Motor neuron (in vitro differentiated cells): ENCODE results near the gene ADGRL2. TPM values are rescaled to one million over a fixed set of nuclear protein-coding genes. Genes with fewer than 3 reads are reported as not detected.

Experiments used
- ATAC-seq, 8 experiments: fragments of 200-7000 bp; cut with Tn5 transposase; replicated peaks in 6 of 8; 2 replicates each; pipeline ENCODE4 v1.8.0; 2021; ENCODE audit warnings: mild to moderate bottlenecking in 8 of 8, moderate library complexity in 8 of 8
- H3K27ac ChIP-seq, 2 donors: fragments of 250-450 bp; sonication (Bioruptor Pico); 2 replicates each; pipeline ENCODE4 v1.9.0; 2021; ENCODE audit warnings: antibody characterized with exemption in 2 of 2, mild to moderate bottlenecking in 2 of 2, moderate library complexity in 1 of 2
- H3K4me1 ChIP-seq, 2 donors: fragments of 250-450 bp; sonication (Bioruptor Pico); replicated peaks in 1 of 2; 2 replicates each; pipeline ENCODE4 v1.6.1; 2021; ENCODE audit warnings: antibody characterized with exemption in 2 of 2, mild to moderate bottlenecking in 2 of 2, moderate library complexity in 1 of 2
- H3K4me3 ChIP-seq, 5 donors: fragments of 250-450 bp; sonication (Bioruptor Pico); 2 replicates each; pipeline ENCODE4 v1.9.0; 2021; ENCODE audit warnings: antibody characterized with exemption in 5 of 5, mild to moderate bottlenecking in 5 of 5, moderate library complexity in 4 of 5
- WGBS, 10 experiments: fragments of 450-650 bp; shearing (Covaris generic); methylation state at CpG; one replicate each; pipeline ENCODE4 v1.0.0; 2022; 5-methylcytosine and 5-hydroxymethylcytosine counted together
- in situ Hi-C, 9 experiments: fragments of 400-800 bp; cut with MboI; loops; one replicate each; pipeline ENCODE4 v1.15.0; 2021; ENCODE audit warnings: low sequenced_read_pairs in 9 of 9, low pct_unique_long_range_greater_than_20kb in 2 of 9; ENCODE audit not compliant: unreplicated experiment in 9 of 9
- total RNA-seq, 8 experiments: library from RNA; unstranded; fragments of 300-600 nt; gene quantifications; 2 replicates each; pipeline versions ENCODE4 v1.2.3 to v1.2.4, GENCODE V29; 2022

Gene ADGRL2
- total RNA-seq, 8 experiments from 2014 or later, result 10.4 to 255 (median 94.3) TPM

GRCh38 chr1:82000221-82000620, 199.5 kb downstream of the ADGRL2 start:
- 46 to 100% (median 89%) methylated on average over 1 to 2 of the region's 2 CpGs; no CpG with 5 or more reads in 2 of the 10 experiments for WGBS, 10 experiments
- in situ Hi-C loops, result no loop called here
- peaks cover 0 to 4% of the 10 kb centered on the region in 2 donors for H3K4me1 ChIP-seq
- H3K4me3 ChIP-seq, result no peak overlapping the region
- ATAC-seq, result no peak
- no peak overlapping the region for H3K27ac ChIP-seq

- Histone ChIP-seq H3K4me1 (peaks cover 0 to 8% of the 10 kb centered on the region in 2 donors), H3K4me3 (no peak overlapping the region), H3K27ac (no peak overlapping the region)
- ATAC-seq, result no peak
- in situ Hi-C loops, result no loop called here
- 33 to 100% (median 82%) methylated on average over 1 to 4 of the region's 4 CpGs; no CpG with 5 or more reads in 4 of the 10 experiments for WGBS, 10 experiments
These were observed 200.6 kb downstream of the ADGRL2 start for GRCh38 chr1:82001345-82001744.

- no peak for ATAC-seq
- in situ Hi-C loops, result no loop called here
- Histone ChIP-seq H3K4me3 (no peak overlapping the region), H3K27ac (no peak overlapping the region), H3K4me1 (peaks cover 0 to 8% of the 10 kb centered on the region in 2 donors)
These were observed 207.1 kb downstream of the ADGRL2 start for GRCh38 chr1:82007804-82008203.

- no peak for ATAC-seq
- Histone ChIP-seq H3K4me3 (no peak overlapping the region), H3K27ac (no peak overlapping the region), H3K4me1 (no peaks in the 10 kb centered on the region)
- in situ Hi-C loops, result no loop called here
These were observed 213.0 kb downstream of the ADGRL2 start for GRCh38 chr1:82013702-82014101.

GRCh38 chr1:82015444-82015843, 214.7 kb downstream of the ADGRL2 start:
- in situ Hi-C loops, result no loop called here
- Histone ChIP-seq H3K27ac (no peak overlapping the region), H3K4me1 (no peaks in the 10 kb centered on the region), H3K4me3 (no peak overlapping the region)
- 10 to 95% (median 83%) methylated on average over 1 to 6 of the region's 6 CpGs; no CpG with 5 or more reads in 2 of the 10 experiments for WGBS, 10 experiments
- ATAC-seq, result no peak

GRCh38 chr1:82018319-82018718, 217.6 kb downstream of the ADGRL2 start:
- in situ Hi-C loops, result no loop called here
- WGBS, 10 experiments, result 17 to 100% (median 88%) methylated on average over 1 to 2 of the region's 2 CpGs
- Histone ChIP-seq H3K4me1 (no peaks in the 10 kb centered on the region), H3K4me3 (no peak overlapping the region), H3K27ac (no peak overlapping the region)
- no peak for ATAC-seq

- in situ Hi-C loops, result no loop called here
- H3K4me1 ChIP-seq, result no peaks in the 10 kb centered on the region
- H3K4me3 ChIP-seq, result no peak overlapping the region
- no peak overlapping the region for H3K27ac ChIP-seq
- WGBS, 10 experiments, result 0 to 90% (median 58%) methylated on average over 1 of the region's 1 CpG; no CpG with 5 or more reads in 4 of the 10 experiments
- ATAC-seq, result no peak
These were observed 218.8 kb downstream of the ADGRL2 start for GRCh38 chr1:82019508-82019907.

GRCh38 chr1:82030830-82031229, 230.1 kb downstream of the ADGRL2 start:
- ATAC-seq, result no peak
- no peak overlapping the region for H3K4me3 ChIP-seq
- in situ Hi-C loops, result no loop called here
- peaks cover 3 to 16% of the 10 kb centered on the region in 2 donors for H3K4me1 ChIP-seq
- no peak overlapping the region for H3K27ac ChIP-seq
- 0 to 90% (median 83%) methylated on average over 1 to 3 of the region's 3 CpGs for WGBS, 10 experiments

GRCh38 chr1:82032068-82032467, 231.3 kb downstream of the ADGRL2 start:
- Histone ChIP-seq H3K27ac (no peak overlapping the region), H3K4me3 (no peak overlapping the region), H3K4me1 (peaks cover 3 to 16% of the 10 kb centered on the region in 2 donors)
- peak in 5 of 8 experiments; percentile 65 to 98 (median 89) for ATAC-seq
- WGBS, 10 experiments, result 10 to 86% (median 52%) methylated on average over 1 to 2 of the region's 2 CpGs
- in situ Hi-C loops, result no loop called here

- WGBS, 10 experiments, result 27 to 100% (median 82%) methylated on average over 2 to 3 of the region's 3 CpGs
- in situ Hi-C loops, result no loop called here
- H3K4me3 ChIP-seq, result no peak overlapping the region
- no peak overlapping the region for H3K27ac ChIP-seq
- ATAC-seq, result no peak
- H3K4me1 ChIP-seq, result peaks cover 0 to 16% of the 10 kb centered on the region in 2 donors
These were observed 234.1 kb downstream of the ADGRL2 start for GRCh38 chr1:82034812-82035211.
